ENCODE results near the gene LDHD.

Gene LDHD

GRCh38 chr16:75114179-75114945 is 2.2 kb downstream of the LDHD start:
- DNase-seq = no peak

- DNase-seq = no peak
Observed at GRCh38 chr16:75113541-75114121, 2.9 kb downstream of the LDHD start.

- DNase-seq = no peak
Observed at GRCh38 chr16:75112734-75113491, 3.7 kb downstream of the LDHD start.

- DNase-seq = no peak
Observed at GRCh38 chr16:75111961-75112733, 4.4 kb downstream of the LDHD start.

- no peak for DNase-seq
Observed at GRCh38 chr16:75111514-75111940, 5.1 kb downstream of the LDHD start.

- no peak for DNase-seq
Observed at GRCh38 chr16:75110637-75111513, 5.7 kb downstream of the LDHD start.

- DNase-seq = no peak
Observed at GRCh38 chr16:75109732-75110243, 6.8 kb downstream of the LDHD start.

- DNase-seq = no peak
Observed at GRCh38 chr16:75108792-75109731, 7.5 kb downstream of the LDHD start.

GRCh38 chr16:75107505-75107904 is 9.1 kb downstream of the LDHD start:
- no peak for DNase-seq

GRCh38 chr16:75106351-75107274 is 10.0 kb downstream of the LDHD start:
- no peak for DNase-seq

GRCh38 chr16:75105306-75106061 is 11.1 kb downstream of the LDHD start:
- no peak for DNase-seq

- DNase-seq = no peak
Observed at GRCh38 chr16:75104836-75105235, 11.7 kb downstream of the LDHD start.

- no peak for DNase-seq
Observed at GRCh38 chr16:75103994-75104393, 12.6 kb downstream of the LDHD start.

GRCh38 chr16:75102595-75102994 is 14.0 kb downstream of the LDHD start:
- DNase-seq = no peak

- DNase-seq = no peak
Observed at GRCh38 chr16:75101635-75102034, 14.9 kb downstream of the LDHD start.

- DNase-seq = no peak
Observed at GRCh38 chr16:75100603-75100990, 16.0 kb downstream of the LDHD start.

GRCh38 chr16:75099738-75100602 is 16.6 kb downstream of the LDHD start:
- DNase-seq = no peak

Data from NCI-H1048 (cell line).